Measurements from ENCODE around the gene DISP3. TPM values are rescaled to one million over a fixed set of nuclear protein-coding genes. Genes with fewer than 3 reads are reported as not detected.

The DISP3 gene
- total and polyA plus RNA-seq, 2 experiments from 2014 or later = 0.10 TPM; not detected in 1

DNA sequence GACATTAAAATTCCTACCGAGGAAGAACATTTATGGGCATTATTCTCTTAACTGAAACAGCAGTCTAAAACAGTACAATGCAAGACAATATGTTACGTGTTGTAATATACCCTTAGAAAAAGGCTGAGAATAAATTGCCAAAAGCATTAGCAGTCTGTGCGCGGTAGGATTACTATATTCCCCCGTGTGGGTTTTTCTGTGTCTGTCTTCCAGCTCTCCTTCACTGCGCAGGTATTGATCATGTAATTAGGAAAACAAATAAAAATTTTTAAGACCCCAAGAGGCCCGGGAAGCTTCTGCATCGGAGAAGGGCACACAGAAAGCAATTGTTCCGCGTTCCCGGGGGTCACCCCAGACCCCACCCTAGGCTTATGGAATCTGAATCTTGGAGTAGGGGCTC, 106.4 kb downstream of the DISP3 start:
- Histone ChIP-seq H3K27me3 (peaks cover 5% of the 10 kb centered on the region), H3K4me3 (no peak overlapping the region), H3K79me2 (no peaks in the 10 kb centered on the region), H3K9me3 (ENCODE audit: low read depth) (no peaks in the 10 kb centered on the region), H3K4me2 (no peak overlapping the region), H3K9me2 (replicated peaks; ENCODE audit: insufficient read depth) (no peaks in the 10 kb centered on the region), H3K36me3 (replicated peaks; ENCODE audit: insufficient read depth, low read depth) (no peaks in the 10 kb centered on the region), H2AFZ (no peak overlapping the region), H3K27ac (no peak overlapping the region), H4K20me1 (ENCODE audit: insufficient read depth, poor library complexity, severe bottlenecking) (no peaks in the 10 kb centered on the region), H3K4me1 (ENCODE audit: insufficient read depth) (no peaks in the 10 kb centered on the region)
- 91% methylated on average over 11 of the region's 11 CpGs for WGBS (ENCODE audit: low lambda C conversion rate, missing lambda C conversion rate)
- no peak for DNase-seq (ENCODE audit: low spot score)
- TF ChIP-seq, protein P1, sequence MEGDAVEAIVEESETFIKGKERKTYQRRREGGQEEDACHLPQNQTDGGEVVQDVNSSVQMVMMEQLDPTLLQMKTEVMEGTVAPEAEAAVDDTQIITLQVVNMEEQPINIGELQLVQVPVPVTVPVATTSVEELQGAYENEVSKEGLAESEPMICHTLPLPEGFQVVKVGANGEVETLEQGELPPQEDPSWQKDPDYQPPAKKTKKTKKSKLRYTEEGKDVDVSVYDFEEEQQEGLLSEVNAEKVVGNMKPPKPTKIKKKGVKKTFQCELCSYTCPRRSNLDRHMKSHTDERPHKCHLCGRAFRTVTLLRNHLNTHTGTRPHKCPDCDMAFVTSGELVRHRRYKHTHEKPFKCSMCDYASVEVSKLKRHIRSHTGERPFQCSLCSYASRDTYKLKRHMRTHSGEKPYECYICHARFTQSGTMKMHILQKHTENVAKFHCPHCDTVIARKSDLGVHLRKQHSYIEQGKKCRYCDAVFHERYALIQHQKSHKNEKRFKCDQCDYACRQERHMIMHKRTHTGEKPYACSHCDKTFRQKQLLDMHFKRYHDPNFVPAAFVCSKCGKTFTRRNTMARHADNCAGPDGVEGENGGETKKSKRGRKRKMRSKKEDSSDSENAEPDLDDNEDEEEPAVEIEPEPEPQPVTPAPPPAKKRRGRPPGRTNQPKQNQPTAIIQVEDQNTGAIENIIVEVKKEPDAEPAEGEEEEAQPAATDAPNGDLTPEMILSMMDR (IDR thresholded peaks at IDR 0.05; ENCODE audit: poor library complexity) = no peak
- no peak for TF ChIP-seq EZH2phosphoT487 (IDR thresholded peaks at IDR 0.05; ENCODE audit: low read depth, severe bottlenecking, unreplicated experiment)
- no peak for TF ChIP-seq EZH2 (IDR thresholded peaks at IDR 0.05; ENCODE audit: borderline replicate concordance)

Other genes starting within 250 kb of the DISP3 start
- 35.8 and 37.7 TPM in 2 replicates for gene MTOR, start 216.6 kb upstream of the DISP3 start, total RNA-seq
- gene MTOR, start 216.6 kb upstream of the DISP3 start, polyA plus RNA-seq = 11.9 and 17.2 TPM in 2 replicates
- gene UBIAD1, start 206.0 kb upstream of the DISP3 start, total RNA-seq = 9.1 and 9.8 TPM in 2 replicates
- 15.5 and 18.3 TPM in 2 replicates for gene UBIAD1, start 206.0 kb upstream of the DISP3 start, polyA plus RNA-seq
- 122 and 134 TPM in 2 replicates for gene FBXO2, start 175.3 kb downstream of the DISP3 start, total RNA-seq
- 339 and 349 TPM in 2 replicates for gene FBXO2, start 175.3 kb downstream of the DISP3 start, polyA plus RNA-seq
- 15.9 and 24.8 TPM in 2 replicates for gene FBXO44, start 175.7 kb downstream of the DISP3 start, total RNA-seq
- gene FBXO44, start 175.7 kb downstream of the DISP3 start, polyA plus RNA-seq = 37.9 and 41.2 TPM in 2 replicates
- gene FBXO6, start 185.0 kb downstream of the DISP3 start, total RNA-seq = 19.4 and 21.5 TPM in 2 replicates
- gene FBXO6, start 185.0 kb downstream of the DISP3 start, polyA plus RNA-seq = 28.9 and 30.0 TPM in 2 replicates
- 40.6 and 46.8 TPM in 2 replicates for gene MAD2L2, start 202.0 kb downstream of the DISP3 start, total RNA-seq
- gene MAD2L2, start 202.0 kb downstream of the DISP3 start, polyA plus RNA-seq = 63.2 and 72.7 TPM in 2 replicates
- 0.16 and 0.60 TPM in 2 replicates for gene DRAXIN, start 212.6 kb downstream of the DISP3 start, total RNA-seq
- gene DRAXIN, start 212.6 kb downstream of the DISP3 start, polyA plus RNA-seq = 0.28 TPM in 1 of 2 replicates, not detected in the other

All from hepatocyte (in vitro differentiated cells).